SK-N-SH treated with all-trans-retinoic acid at 6 μM for 48 hours (cell line): Measurements from ENCODE around the gene GABBR2.

Source experiments
- ATAC-seq: fragments of 200-7000 bp; cut with Tn5 transposase; 3 replicates; pipeline ENCODE4 v1.9.1; 2020; ENCODE audit warnings: mild to moderate bottlenecking, moderate library complexity
- ARNTL ChIP-seq: fragments of 450-650 bp; formaldehyde crosslinking; IDR thresholded peaks from 2 replicates; pipeline ENCODE4 v1.5.0; 2020; ENCODE audit warnings: low read depth, mild to moderate bottlenecking, moderate library complexity, borderline replicate concordance
- BACH2 ChIP-seq: fragments of 250-450 bp; sonication (Bioruptor Pico); IDR thresholded peaks from 2 replicates; pipeline ENCODE4 v1.9.0; 2021; ENCODE audit warnings: mild to moderate bottlenecking, borderline replicate concordance
- CREB5 ChIP-seq: fragments of 250-450 bp; sonication (Bioruptor Pico); IDR thresholded peaks from 2 replicates; pipeline ENCODE4 v1.5.1; 2020; ENCODE audit warnings: low read depth, mild to moderate bottlenecking, moderate library complexity
- CSDC2 ChIP-seq: fragments of 250-450 bp; sonication (Bioruptor Pico); IDR thresholded peaks from 2 replicates; pipeline ENCODE4 v1.5.0; 2020; ENCODE audit warnings: mild to moderate bottlenecking, moderate library complexity
- CSRNP3 ChIP-seq: fragments of 250-450 bp; sonication (Bioruptor Pico); IDR thresholded peaks from 2 replicates; pipeline ENCODE4 v1.5.1; 2021; ENCODE audit warnings: mild to moderate bottlenecking, moderate library complexity
- ESRRG ChIP-seq: fragments of 250-450 bp; sonication (Bioruptor Pico); IDR thresholded peaks from 2 replicates; pipeline ENCODE4 v1.6.1; 2021; ENCODE audit warnings: mild to moderate bottlenecking
- GLIS3 ChIP-seq: fragments of 250-450 bp; sonication (Bioruptor Pico); IDR thresholded peaks from 2 replicates; pipeline ENCODE4 v1.5.0; 2020; ENCODE audit warnings: mild to moderate bottlenecking, moderate library complexity
- OSR1 ChIP-seq: fragments of 250-450 bp; sonication (Bioruptor Pico); IDR thresholded peaks from 2 replicates; pipeline ENCODE4 v1.8.0; 2022; ENCODE audit warnings: moderate library complexity, mild to moderate bottlenecking, inconsistent platforms
- PATZ1 ChIP-seq: fragments of 250-450 bp; sonication (Bioruptor Pico); IDR thresholded peaks from 2 replicates; pipeline ENCODE4 v1.8.0; 2020; ENCODE audit warnings: mild to moderate bottlenecking, moderate library complexity, borderline replicate concordance
- POU6F1 ChIP-seq: fragments of 250-450 bp; sonication (Bioruptor Pico); IDR thresholded peaks from 2 replicates; pipeline ENCODE4 v1.8.0; 2021; ENCODE audit warnings: low read depth, mild to moderate bottlenecking, moderate library complexity, borderline replicate concordance
- PPARA ChIP-seq: fragments of 250-450 bp; sonication (Bioruptor Pico); IDR thresholded peaks from 2 replicates; pipeline ENCODE4 v1.5.0; 2020; ENCODE audit warnings: mild to moderate bottlenecking, borderline replicate concordance
- RARB ChIP-seq: fragments of 250-450 bp; sonication (Bioruptor Pico); IDR thresholded peaks from 2 replicates; pipeline ENCODE4 v1.8.0; 2021; ENCODE audit warnings: mild to moderate bottlenecking, moderate library complexity
- SNAI2 ChIP-seq: fragments of 250-450 bp; sonication (Bioruptor Pico); IDR thresholded peaks from 2 replicates; pipeline ENCODE4 v1.5.0; 2020; ENCODE audit warnings: mild to moderate bottlenecking, moderate library complexity
- TCF4 ChIP-seq: fragments of 250-450 bp; sonication (Bioruptor Pico); IDR thresholded peaks from 2 replicates; pipeline ENCODE4 v1.8.0; 2021; ENCODE audit warnings: mild to moderate bottlenecking, moderate library complexity, borderline replicate concordance
- TOX ChIP-seq: fragments of 250-450 bp; sonication (Bioruptor Pico); IDR thresholded peaks from 2 replicates; pipeline ENCODE4 v1.8.0; 2021; ENCODE audit warnings: mild to moderate bottlenecking, moderate library complexity, borderline replicate concordance
- TSHZ2 ChIP-seq: fragments of 250-450 bp; sonication (Bioruptor Pico); IDR thresholded peaks from 2 replicates; pipeline ENCODE4 v1.5.0; 2020; ENCODE audit warnings: mild to moderate bottlenecking, moderate library complexity
- ZC3H10 ChIP-seq: fragments of 250-450 bp; sonication (Bioruptor Pico); IDR thresholded peaks from 2 replicates; pipeline ENCODE4 v1.5.1; 2021; ENCODE audit warnings: mild to moderate bottlenecking, moderate library complexity
- ZFP3 ChIP-seq: fragments of 250-450 bp; sonication (Bioruptor Pico); IDR thresholded peaks from 2 replicates; pipeline ENCODE4 v1.5.0; 2020; ENCODE audit warnings: mild to moderate bottlenecking, moderate library complexity
- ZFP30 ChIP-seq: fragments of 450-650 bp; formaldehyde crosslinking; IDR thresholded peaks from 2 replicates; pipeline ENCODE4 v1.5.0; 2022; ENCODE audit warnings: mild to moderate bottlenecking, moderate library complexity
- ZNF565 ChIP-seq: fragments of 450-650 bp; formaldehyde crosslinking; conservative IDR thresholded peaks from 2 replicates; pipeline ENCODE4 v1.5.0; 2020; ENCODE audit warnings: low read depth, mild to moderate bottlenecking, moderate library complexity
- ZNF70 ChIP-seq: fragments of 450-650 bp; formaldehyde crosslinking; IDR thresholded peaks from 2 replicates; pipeline ENCODE4 v1.5.0; 2020; ENCODE audit warnings: mild to moderate bottlenecking, moderate library complexity
- ZNF8 ChIP-seq: fragments of 450-650 bp; formaldehyde crosslinking; IDR thresholded peaks from 2 replicates; pipeline ENCODE4 v1.5.0; 2020; ENCODE audit warnings: mild to moderate bottlenecking, moderate library complexity

GABBR2 gene

GRCh38 chr9:98406469-98406868, 302.3 kb downstream of the GABBR2 start:
- ATAC-seq = no peak
- TF ChIP-seq BACH2 (CRISPR knock-in tag) (no peak), SNAI2 (CRISPR knock-in tag) (no peak), ESRRG (no peak), RARB (CRISPR knock-in tag) (no peak), PPARA (CRISPR knock-in tag) (no peak), ZNF70 (CRISPR knock-in tag) (no peak), OSR1 (CRISPR knock-in tag) (no peak), CREB5 (CRISPR knock-in tag) (no peak), ZFP3 (CRISPR knock-in tag) (no peak), ZNF8 (CRISPR knock-in tag) (no peak)

- ATAC-seq = no peak
- TF ChIP-seq ZFP30 (CRISPR knock-in tag) (no peak), ARNTL (no peak), CREB5 (CRISPR knock-in tag) (no peak), RARB (CRISPR knock-in tag) (no peak), ZNF565 (no peak), BACH2 (CRISPR knock-in tag) (no peak)
Observed at GRCh38 chr9:98404237-98404636, 304.5 kb downstream of the GABBR2 start.

- no peak for TF ChIP-seq TOX (CRISPR knock-in tag)
- TF ChIP-seq ZFP30 (CRISPR knock-in tag) = no peak
- TF ChIP-seq ARNTL = no peak
- no peak for TF ChIP-seq CSDC2
- TF ChIP-seq CSRNP3 (CRISPR knock-in tag) = no peak
- TF ChIP-seq ESRRG = no peak
- no peak for TF ChIP-seq ZNF8 (CRISPR knock-in tag)
- no peak for TF ChIP-seq ZNF70 (CRISPR knock-in tag)
- no peak for TF ChIP-seq SNAI2 (CRISPR knock-in tag)
- no peak for TF ChIP-seq ZFP3 (CRISPR knock-in tag)
- TF ChIP-seq GLIS3 (CRISPR knock-in tag) = no peak
- TF ChIP-seq PATZ1 (CRISPR knock-in tag) = no peak
- TF ChIP-seq TSHZ2 (CRISPR knock-in tag) = no peak
- TF ChIP-seq TCF4 (CRISPR knock-in tag) = no peak
- TF ChIP-seq ZC3H10 (CRISPR knock-in tag) = no peak
- no peak for TF ChIP-seq CREB5 (CRISPR knock-in tag)
- TF ChIP-seq POU6F1 (CRISPR knock-in tag) = no peak
- TF ChIP-seq RARB (CRISPR knock-in tag) = no peak
- no peak for TF ChIP-seq ZNF565
- no peak for TF ChIP-seq BACH2 (CRISPR knock-in tag)
- TF ChIP-seq, all 23 proteins: peak for 0
Observed at GRCh38 chr9:98403715-98404114, 305.0 kb downstream of the GABBR2 start.

More at GRCh38 chr9:98403715-98404114, 305.0 kb downstream of the GABBR2 start:
- no peak for ATAC-seq
